Stimulated activated CD4-positive, alpha-beta T cell treated with anti-CD3 and anti-CD28 coated beads, Interleukin-4, amount 100 ng/mL, for 4 hours (primary cell): ENCODE results near the gene CDC37L1.

Experiments
- DNase-seq, 2 experiments: peaks; one replicate each; pipeline ENCODE4 v3.0.0-alpha.2; 2020

CDC37L1 gene

GRCh38 chr9:4669890-4670289 is 9.5 kb upstream of the CDC37L1 start:
- DNase-seq: no peak

- no peak for DNase-seq
Measured at GRCh38 chr9:4670591-4670990, 8.8 kb upstream of the CDC37L1 start.

- DNase-seq: no peak
Measured at GRCh38 chr9:4671737-4672136, 7.6 kb upstream of the CDC37L1 start.

- no peak for DNase-seq
Measured at GRCh38 chr9:4674783-4675182, 4.6 kb upstream of the CDC37L1 start.

- no peak for DNase-seq
Measured at GRCh38 chr9:4677392-4677791, 2.0 kb upstream of the CDC37L1 start.

GRCh38 chr9:4678679-4679267 is 596 bp upstream of the CDC37L1 start:
- DNase-seq: no peak

GRCh38 chr9:4680173-4680525 is 780 bp downstream of the CDC37L1 start:
- DNase-seq: no peak

- no peak for DNase-seq
Measured at GRCh38 chr9:4680750-4681149, 1.4 kb downstream of the CDC37L1 start.

- no peak for DNase-seq
Measured at GRCh38 chr9:4684820-4685219, 5.5 kb downstream of the CDC37L1 start.

- no peak for DNase-seq
Measured at GRCh38 chr9:4686112-4686511, 6.7 kb downstream of the CDC37L1 start.

- DNase-seq: no peak
Measured at GRCh38 chr9:4686584-4686983, 7.2 kb downstream of the CDC37L1 start.

- DNase-seq: no peak
Measured at GRCh38 chr9:4689021-4689420, 9.7 kb downstream of the CDC37L1 start.

GRCh38 chr9:4689687-4690104 is 10.3 kb downstream of the CDC37L1 start:
- DNase-seq: no peak

- no peak for DNase-seq
Measured at GRCh38 chr9:4690144-4690543, 10.8 kb downstream of the CDC37L1 start.

- DNase-seq: no peak
Measured at GRCh38 chr9:4691795-4692194, 12.4 kb downstream of the CDC37L1 start.

GRCh38 chr9:4700091-4700490 is 20.7 kb downstream of the CDC37L1 start:
- no peak for DNase-seq

GRCh38 chr9:4700932-4701331 is 21.6 kb downstream of the CDC37L1 start:
- DNase-seq: no peak

GRCh38 chr9:4701526-4701925 is 22.2 kb downstream of the CDC37L1 start:
- no peak for DNase-seq

- no peak for DNase-seq
Measured at GRCh38 chr9:4704129-4704528, 24.8 kb downstream of the CDC37L1 start.

GRCh38 chr9:4706021-4706420 is 26.7 kb downstream of the CDC37L1 start:
- DNase-seq: no peak

GRCh38 chr9:4706971-4707622 is 27.7 kb downstream of the CDC37L1 start:
- no peak for DNase-seq

GRCh38 chr9:4709380-4709779 is 30.0 kb downstream of the CDC37L1 start:
- DNase-seq: no peak

GRCh38 chr9:4713849-4714248 is 34.5 kb downstream of the CDC37L1 start:
- no peak for DNase-seq

GRCh38 chr9:4714266-4715016 is 35.1 kb downstream of the CDC37L1 start:
- DNase-seq: no peak
